Ecto neural progenitor cell (in vitro differentiated cells): ENCODE data around the gene CCL18.
"Not testable (repeated sequence)": the region's sequence is repeated elsewhere in the genome, so short reads cannot be mapped to it uniquely, and the experiment has no call there.

Source experiments
- DNase-seq: peaks from one replicate; pipeline ENCODE4 v3.0.0-alpha.2; 2018; ENCODE audit warnings: low spot score

Gene CCL18

DNA sequence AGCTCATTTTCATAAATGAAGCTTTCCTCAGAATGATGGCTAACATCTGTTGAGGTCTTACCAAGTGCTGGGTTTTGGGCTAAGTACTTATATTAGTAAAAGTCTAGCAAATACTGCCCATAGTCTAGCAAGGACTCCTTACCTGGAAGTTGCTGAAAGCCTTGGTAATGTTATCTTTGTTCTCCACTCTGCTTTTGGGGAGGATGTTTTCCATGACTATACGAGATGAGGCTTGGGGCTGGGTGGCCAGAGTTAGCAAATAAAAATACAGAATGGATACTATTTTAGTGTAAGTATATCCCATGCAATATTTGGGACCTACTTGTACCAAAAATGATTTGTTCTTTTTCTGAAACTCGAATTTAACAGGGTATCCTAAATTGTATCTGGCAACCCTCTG lies 7.7 kb downstream of the CCL18 start:
- DNase-seq, result no peak

DNA sequence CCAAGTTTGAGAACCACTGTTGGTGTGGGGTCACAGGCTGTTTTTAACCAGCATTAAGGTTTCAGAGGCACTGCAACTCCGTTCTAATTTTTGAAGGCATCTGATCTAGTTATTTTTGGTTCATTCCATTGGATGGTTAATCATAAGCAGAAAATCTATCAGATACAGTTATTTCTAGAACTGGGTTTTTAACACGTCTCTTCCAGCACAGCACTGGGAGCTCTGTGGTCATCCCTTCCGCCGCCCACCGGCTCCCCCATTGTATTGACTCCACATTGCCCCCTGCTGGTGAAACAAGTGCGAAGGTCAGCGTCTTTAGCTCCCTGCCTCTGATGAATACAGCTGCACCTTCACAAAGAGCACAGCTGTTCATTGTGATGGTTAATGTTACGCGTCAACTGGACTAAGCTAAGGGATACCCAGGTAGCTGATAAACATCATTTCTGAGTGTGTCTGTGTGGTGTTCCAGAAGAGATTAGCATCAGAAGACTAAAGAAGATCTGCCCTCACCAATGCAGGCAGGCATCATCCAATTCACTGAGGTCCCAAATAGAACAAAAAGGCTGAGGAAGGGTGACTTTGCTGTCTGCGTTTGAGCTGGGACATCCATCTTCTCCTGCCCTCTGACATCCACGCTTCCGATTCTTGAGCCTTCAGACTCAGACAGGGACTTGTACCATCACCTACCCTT lies 8.5 kb downstream of the CCL18 start:
- DNase-seq, result peak; percentile 87

DNA sequence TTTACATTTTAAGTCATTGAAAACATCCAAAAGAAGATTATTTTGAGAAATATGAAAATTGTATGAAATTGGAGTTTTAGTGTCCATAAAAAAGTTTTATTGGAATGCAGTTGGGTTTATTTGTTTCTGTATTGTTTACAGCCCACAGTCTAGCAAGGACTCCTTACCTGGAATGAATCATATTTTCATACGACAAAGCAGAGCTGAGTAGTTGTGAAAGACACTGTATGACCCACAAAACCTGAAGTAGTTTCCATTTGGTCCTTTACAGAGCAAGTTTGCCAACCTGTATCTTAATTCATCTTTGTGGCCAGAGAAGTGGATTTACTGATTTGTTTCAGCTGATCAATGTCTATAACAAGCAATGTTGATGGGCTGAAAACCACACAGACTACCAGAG lies 10.3 kb downstream of the CCL18 start:
- DNase-seq, result no peak

DNA sequence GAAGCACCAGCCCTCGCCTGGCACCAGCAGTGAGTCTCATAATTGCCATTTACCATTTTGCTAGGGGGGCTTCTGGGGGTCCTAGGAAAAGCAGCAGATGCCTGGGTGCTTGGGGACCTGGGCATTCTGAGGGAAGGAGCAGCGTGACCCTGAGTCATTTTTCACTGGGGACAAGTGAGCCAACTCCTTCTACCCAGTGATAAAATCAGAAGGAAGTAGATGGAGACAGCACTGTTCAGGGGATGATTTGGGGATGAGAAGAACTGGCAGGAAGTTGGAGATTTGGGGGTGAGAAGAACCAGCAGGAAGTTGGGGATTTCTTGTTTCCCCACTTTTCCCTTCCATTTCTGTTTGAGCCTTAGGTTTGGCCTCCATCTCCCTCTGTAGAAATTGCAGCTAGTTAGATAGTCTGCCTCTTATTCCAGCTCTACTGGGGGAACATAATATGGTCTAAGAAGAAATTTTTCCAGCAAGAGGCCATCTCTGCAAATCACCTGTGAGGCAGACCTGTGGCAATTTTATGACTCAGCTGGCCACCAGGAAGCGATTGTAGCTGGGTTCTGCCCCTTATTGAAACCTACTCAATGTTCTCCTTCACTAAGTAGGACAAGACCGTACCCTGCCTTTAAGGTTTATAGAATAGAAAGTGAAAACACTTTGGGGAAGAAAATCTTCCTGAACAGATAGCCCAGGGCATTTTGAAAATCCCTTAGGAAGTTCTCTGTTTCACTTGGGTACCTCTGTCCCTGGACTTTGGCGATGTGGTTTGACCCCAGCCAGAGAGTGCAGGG lies 17.8 kb downstream of the CCL18 start:
- not testable (repeated sequence) for DNase-seq

DNA sequence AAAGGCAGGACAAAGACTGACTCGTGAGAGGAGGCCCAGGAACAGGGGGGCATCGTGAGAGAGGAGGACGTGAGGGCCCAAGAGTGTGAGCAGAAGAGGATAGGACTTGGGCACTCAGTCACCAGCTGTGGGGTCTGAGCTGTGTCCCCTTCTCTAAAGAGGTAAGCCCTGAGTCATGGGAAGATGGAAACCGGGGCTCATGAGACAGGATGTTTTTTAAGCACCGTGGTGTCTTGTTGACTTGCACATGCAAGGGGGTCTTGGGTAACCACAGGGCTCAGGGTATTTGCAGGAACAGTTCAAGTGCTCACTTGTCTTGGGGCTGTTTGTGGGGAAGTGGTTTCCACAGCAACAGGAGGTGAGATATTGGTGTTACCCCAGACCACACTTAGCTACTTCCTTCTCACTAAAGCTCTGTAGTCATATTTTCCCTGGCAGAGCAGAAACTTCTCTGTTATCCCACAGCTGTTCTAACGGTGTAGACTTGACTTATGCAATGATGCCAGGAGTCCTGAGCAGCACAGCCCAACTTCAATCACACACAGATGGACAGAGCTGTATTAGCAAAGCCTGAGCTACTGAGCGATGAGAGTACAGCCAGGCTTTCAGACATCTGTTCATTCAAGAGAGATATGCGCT lies 18.5 kb downstream of the CCL18 start:
- not testable (repeated sequence) for DNase-seq

DNA sequence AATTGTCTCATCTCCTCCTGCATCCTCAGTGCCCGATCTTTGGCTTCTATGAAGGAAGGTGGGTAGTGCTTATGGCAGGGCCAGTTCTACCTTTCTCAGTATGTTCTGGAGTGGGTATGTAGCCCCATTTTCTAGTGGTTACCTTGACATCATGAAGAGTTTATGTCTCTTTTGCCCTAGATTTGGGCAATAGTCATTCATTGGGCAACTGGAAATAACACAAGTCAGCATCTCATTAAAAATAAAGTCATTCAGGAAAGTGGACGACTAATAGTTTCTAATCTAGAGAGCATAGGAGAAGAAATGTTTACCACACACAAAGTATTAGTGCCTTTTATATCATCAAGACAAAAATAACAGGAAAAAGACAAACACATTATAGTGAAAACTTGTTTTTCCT lies 19.6 kb downstream of the CCL18 start:
- DNase-seq, result not testable (repeated sequence)

DNA sequence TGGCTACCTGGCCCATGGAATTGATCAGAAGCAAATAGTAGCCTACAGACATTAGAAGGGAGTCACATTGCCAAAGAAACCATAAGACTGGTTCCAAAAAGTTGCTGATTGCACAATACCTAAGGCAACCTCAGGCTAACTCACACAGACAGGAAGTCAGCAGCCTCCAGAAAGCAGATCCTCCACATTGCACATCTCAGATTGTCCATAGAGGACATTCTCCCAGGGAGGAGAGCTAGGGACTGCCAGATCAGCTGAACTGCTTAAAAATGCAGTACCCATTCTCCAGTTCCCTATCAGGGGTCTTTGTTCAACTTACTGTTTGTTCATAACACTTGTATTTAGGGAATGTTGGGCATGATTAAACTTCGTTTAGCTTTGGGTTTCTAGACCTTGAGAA lies 21.7 kb downstream of the CCL18 start:
- no peak for DNase-seq

DNA sequence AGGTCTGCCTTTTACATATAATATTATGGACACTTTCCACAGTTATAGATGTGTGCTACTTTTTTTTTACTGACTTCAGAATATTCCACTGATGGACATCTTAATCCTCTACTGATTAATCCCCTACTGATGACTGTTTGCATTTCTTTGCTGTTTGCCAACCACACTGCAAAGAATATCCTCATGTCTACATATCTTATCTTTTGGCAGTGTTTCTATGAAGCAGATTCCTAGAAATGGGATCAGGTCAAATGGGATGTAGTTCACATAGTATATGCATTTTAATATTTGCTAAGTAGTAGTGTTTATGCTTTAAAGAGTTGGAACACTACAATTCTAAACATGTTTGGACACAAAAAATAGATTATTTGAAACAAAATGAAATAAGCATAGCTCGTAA lies 22.7 kb downstream of the CCL18 start:
- no peak for DNase-seq

DNA sequence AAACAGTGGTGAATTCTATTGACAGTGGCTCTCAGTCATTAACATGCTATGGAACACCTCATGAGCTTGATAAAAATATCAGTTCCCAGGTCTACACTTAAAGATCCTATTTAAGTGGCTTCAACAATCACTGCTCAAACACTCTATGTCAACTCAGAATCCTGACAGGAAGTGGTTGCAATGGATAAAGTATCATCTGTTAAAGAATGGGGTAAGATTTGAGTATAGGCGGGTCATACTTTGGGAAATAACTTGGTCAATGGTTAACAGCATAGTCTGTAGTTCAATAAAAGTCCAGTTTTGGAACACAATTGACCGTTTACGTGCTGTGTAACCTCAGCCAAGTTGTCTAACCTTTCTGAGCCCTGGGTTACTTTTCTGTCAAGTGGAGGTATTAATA lies 23.4 kb downstream of the CCL18 start:
- DNase-seq, result not testable (repeated sequence)

DNA sequence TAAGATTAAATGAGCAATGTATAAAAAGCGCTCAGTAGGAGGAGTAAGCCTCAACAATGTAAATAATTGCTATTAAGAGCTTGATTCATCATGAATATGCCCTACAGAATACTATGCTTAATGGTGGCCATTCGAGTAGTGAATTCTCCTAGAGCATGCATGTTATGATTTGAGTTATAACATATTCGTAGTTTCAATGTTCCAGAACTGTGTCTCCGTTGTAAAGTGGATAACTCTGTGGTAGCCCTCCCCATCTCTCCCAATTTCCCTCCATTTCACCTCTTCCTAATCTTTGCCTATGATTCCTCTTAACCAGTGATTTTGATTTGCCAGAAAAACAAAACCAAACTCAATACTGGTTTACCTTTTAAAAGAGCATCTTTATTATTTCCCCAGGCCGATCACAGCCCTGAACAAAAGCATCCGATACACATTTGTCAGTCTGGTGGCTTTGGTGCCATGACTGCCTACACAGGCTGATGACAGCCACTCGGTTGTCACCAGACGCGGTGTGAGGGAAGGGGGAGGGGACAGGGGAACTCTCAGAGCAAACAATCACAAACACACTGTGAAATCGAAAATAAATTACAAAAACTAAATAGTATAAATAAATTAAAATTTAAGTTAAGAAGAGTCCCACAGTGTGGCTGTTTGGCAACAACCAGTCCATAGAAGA lies 24.0 kb downstream of the CCL18 start:
- not testable (repeated sequence) for DNase-seq

DNA sequence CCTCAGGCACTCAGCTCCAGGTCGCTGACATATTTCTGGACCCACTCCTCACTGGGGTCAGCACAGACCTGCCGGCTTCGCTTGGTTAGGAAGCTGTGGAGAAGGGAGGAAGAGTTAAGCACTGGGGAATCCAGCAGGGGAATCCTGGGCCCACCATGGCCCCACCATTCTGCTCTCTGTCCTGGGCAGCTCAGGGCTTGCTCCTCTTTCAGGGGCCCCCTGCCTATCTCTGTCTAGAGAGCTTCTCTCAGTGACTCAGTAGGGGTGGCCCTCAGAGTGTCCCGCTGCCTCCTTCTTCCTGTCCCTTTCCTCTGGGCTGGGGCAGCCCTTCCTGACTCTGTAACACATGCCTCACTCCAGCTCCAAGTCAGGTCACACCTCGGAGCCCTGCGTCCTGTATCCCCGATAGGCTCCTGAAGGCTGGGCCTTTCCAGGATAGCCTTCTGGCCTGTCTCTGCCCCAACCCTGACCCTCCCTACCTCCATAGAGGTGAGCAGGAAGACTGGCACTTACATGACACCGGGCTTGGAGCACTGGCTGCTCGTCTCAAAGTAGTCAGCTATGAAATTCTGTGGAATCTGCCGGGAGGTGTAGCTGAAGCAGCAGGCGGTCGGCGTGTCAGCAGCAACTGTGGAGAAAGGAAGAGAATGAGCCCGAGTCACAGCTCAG lies 24.7 kb downstream of the CCL18 start:
- DNase-seq, result no peak

DNA sequence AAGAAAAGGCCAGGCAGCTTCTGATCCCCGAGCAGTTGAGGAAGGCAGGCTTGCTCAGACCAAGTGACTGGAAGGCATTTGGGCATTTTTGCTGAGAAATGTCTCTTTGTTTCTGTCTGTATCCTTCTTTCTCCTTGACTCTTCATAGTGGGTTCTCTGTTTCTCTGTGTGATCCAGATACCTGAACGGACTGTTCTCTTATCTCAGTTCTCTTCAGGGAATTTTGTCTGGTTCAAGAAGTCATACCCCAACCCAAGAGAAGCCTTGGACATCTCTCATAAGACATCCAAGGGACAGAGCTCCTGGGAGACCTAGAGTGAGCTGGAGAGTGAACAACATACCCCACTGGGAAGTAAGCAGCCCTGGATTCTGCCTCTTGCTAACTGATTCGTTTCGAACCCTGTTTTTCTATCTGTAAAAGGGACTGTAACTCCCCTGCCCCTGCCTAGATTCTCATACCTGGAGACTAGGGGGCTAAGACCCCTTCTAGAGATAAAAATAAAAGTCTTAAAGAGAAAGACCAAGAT lies 25.3 kb downstream of the CCL18 start:
- no peak for DNase-seq

DNA sequence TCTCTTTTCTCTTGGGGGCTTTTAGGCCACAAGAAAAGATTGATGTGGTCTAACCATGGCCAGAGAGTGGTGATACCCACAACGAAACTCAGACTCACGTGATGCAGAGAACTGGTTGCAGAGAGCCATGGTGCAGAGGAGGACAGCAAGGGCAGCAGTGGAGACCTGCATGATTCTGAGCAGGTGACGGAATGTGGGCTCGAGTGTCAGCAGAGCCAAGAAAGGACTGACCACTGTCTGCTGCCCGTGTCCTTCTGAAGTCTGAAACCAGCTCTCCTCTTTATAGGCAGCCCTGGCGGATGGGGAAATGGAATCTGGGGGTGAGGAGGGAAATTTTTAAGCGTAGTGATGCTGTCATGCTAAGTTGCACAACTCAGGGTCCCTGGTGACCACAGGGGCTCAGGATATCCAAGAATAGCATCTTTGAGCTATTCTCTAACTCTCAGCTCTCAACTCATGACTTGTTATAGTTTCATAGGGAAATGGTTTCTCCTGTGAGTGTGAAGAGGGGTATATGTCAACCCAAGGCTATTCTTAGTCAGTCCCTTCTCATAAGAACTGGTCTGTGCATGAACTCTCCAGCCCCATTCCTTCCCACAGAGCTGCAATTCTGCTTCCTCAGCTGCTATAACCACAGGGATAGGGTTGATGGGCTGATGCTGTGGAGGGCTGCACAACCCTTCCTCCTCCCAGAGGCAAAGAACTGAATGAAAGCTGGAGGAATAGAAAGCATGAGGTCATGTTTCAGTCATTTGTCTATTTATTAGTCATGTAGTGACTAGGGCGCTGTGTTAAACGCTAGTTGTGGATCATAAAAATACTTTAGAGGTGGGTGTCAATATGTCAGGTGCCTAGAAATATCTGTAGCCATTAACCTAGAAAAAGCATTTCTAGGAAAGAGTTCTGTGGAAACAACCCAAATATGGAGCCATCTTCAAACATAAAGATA lies 26.1 kb downstream of the CCL18 start, which contains the start of gene CCL3:
TSS of gene CCL3 (minus strand) at position 256 of the 949 bp plus-strand sequence. CDS start at position 171, 85 bp downstream.
- DNase-seq, result no peak

DNA sequence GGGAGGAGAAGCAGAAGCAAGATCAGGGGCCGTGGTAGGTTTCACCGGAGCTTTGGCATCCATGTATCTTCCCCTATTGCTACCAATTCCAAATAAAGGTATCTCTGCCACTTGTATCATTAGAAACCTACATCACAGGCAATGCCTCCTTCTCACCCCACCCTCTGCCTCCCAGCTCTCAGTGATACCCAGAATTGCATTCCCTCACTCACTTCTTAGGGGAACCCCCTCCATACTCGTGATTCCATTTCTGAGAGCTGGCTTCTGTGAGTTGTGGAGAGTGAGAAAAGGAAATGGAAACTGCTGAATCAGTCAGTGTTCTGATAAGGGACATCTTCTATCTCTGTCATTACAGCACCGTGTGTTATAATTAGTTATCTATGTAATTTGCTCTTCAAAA lies 28.2 kb downstream of the CCL18 start:
- DNase-seq, result no peak

DNA sequence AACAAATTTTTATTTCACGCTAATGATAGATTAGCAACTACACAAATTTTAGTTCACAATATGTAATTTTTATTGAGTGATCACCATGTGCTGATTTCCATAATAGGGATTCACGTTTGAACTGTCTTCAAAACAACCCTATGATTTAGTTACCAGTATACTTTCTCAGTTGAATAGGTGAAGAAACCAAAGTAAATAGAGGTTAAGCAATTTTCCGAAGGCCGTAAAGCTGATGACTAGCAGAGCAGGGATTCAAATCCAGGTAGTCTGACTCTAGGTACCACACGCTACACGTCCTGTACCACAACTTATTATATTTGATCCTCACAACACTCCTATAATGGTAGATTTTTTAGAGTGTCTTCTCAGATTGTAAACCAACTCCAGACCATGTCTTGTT lies 28.6 kb downstream of the CCL18 start:
- not testable (repeated sequence) for DNase-seq

DNA sequence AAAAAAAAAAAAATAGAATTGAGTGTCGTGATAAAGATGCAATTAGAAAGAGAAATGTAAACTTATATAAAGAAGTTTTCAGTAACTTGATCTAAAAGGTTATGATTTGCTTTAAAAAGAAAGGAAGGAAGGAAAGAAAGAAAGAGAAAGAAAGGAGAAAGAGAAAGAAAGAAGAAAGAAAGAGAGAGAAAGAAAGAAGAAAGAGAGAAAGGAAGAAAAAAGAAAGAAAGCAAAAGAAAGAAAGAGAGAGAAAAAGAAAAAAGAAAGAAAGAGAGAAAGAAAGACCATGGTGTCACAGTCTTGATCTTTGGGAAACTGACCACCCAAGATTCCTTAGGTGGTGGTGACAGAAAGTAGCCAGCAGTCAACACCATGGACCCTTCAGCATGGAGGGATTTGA lies 30.2 kb downstream of the CCL18 start:
- no peak for DNase-seq

DNA sequence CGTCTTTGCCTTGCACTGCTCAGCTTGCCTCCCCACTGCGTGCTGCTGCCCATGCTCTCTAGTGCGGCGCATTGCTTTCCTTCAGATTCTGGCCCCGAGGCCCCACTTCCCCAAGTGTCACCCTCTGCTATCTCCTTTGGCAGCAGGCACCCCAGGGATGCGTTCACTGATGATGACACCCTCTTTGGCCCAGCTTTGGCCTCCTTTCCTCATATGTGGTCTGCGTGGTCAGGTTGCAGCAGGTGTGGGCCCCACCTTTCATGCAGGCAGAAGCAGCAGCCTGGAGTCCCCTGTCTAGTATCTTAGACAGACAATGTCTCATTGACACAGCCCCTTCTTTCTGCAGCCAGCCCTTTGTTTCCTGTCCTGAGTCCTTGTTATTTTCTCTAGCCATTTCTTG lies 30.7 kb downstream of the CCL18 start:
- no peak for DNase-seq

DNA sequence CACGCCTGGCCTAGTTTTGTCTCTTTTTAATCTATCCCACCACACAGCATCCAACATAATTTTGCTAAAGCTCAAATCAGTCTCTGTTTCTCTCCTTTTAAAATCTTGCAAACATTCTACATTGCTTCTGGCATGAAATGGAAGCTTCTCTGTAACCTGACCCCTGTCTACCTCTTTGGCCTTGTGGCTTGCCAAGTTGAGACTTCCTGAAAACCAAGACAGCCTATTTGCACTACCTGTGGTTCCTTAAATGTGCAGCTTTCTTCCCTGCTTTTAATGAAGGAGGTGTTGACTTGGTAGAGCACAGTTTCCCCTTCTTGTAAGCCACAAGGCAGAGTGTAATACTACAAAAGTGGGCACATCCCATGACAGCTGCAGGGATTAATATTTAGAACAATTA lies 31.9 kb downstream of the CCL18 start:
- no peak for DNase-seq

DNA sequence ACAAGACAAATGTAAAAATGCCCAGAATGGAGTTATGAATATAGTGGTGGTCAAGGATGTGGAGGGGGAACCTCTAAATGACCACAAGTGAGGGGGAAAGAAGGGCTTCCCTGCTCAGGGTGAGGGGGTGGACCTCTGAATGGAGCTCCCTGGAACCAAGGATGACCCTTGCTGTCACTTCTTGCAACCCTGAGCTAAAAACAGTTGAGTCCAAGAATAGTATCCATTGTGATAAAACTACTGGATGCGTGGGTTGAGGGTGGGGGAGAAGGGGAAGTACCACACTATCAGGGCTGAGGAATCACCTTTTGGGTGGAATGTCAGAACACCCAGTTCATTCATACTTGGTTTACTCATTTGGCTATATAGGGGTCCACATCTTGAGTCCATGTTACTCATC lies 34.9 kb downstream of the CCL18 start:
- not testable (repeated sequence) for DNase-seq

DNA sequence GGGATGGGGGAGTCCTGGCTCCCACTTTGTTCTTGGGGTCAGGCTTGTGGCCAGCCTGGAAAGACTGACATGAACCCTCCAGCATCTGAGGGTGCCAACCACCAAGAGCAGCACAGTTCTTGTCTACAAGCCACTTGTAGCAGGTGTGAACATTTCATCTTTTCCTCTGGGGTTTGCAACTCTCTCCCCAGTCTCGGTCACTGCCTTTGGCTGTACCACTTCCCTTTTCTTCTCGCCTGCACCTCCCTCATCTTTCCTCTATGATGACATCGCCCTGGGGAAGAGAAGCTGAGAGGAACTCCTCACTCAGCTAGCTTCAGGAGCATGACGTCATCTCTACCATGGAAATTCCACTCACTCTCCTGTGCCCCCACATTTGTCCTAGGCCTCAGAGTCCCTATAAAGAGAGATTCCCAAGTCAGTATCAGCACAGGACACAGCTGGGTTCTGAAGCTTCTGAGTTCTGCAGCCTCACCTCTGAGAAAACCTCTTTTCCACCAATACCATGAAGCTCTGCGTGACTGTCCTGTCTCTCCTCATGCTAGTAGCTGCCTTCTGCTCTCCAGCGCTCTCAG lies 39.4 kb downstream of the CCL18 start, which contains the start of gene CCL4:
TSS of gene CCL4 (plus strand) at position 427 of the 575 bp plus-strand sequence. CDS start at position 506, 79 bp downstream.
- DNase-seq, result not testable (repeated sequence)
